HFF-Myc (cell line): ENCODE data around the gene HIPK3.
"Not testable (repeated sequence)": the region's sequence is repeated elsewhere in the genome, so short reads cannot be mapped to it uniquely, and the experiment has no call there.

ENCODE experiments used
- DNase-seq: peaks from one replicate; pipeline ENCODE4 v3.0.0-alpha.2; 2011; ENCODE audit warnings: low read depth; ENCODE audit errors: extremely low read depth
- H3K4me3 ChIP-seq: replicated peaks from 2 replicates; pipeline ENCODE4 v1.5.1; 2011; ENCODE audit warnings: low read depth, mild to moderate bottlenecking, control low read depth, low read length
- CTCF ChIP-seq: IDR thresholded peaks from 2 replicates; pipeline ENCODE4 v1.5.1; 2012; ENCODE audit warnings: mild to moderate bottlenecking, low read depth, low read length, control low read depth; ENCODE audit errors: missing control alignments

The HIPK3 gene

GRCh38 chr11:33259869-33260268 is 2.7 kb downstream of the HIPK3 start:
- DNase-seq = no peak
- peak overlapping the region; percentile 72 for H3K4me3 ChIP-seq
- TF ChIP-seq CTCF = no peak

GRCh38 chr11:33261350-33261749 is 4.2 kb downstream of the HIPK3 start:
- DNase-seq, H3K4me3 ChIP-seq: not testable (repeated sequence)

GRCh38 chr11:33262011-33262645 is 4.9 kb downstream of the HIPK3 start:
- DNase-seq = no peak
- no peak overlapping the region for H3K4me3 ChIP-seq
- no peak for TF ChIP-seq CTCF

- no peak overlapping the region for H3K4me3 ChIP-seq
- DNase-seq = no peak
- TF ChIP-seq CTCF = no peak
Measured at GRCh38 chr11:33263549-33263948, 6.4 kb downstream of the HIPK3 start.

GRCh38 chr11:33264926-33265325 is 7.7 kb downstream of the HIPK3 start:
- H3K4me3 ChIP-seq = no peak overlapping the region
- TF ChIP-seq CTCF = no peak
- no peak for DNase-seq

GRCh38 chr11:33266393-33267215 is 9.4 kb downstream of the HIPK3 start:
- DNase-seq = no peak
- no peak overlapping the region for H3K4me3 ChIP-seq
- TF ChIP-seq CTCF = no peak

GRCh38 chr11:33268945-33269540 is 11.9 kb downstream of the HIPK3 start:
- no peak for DNase-seq
- TF ChIP-seq CTCF = no peak

More at GRCh38 chr11:33268945-33269540, 11.9 kb downstream of the HIPK3 start:
- H3K4me3 ChIP-seq = no peak overlapping the region
